NCI-H2196 (cell line): ENCODE results near the gene GNPTG.

Experiments
- DNase-seq: peaks from one replicate; lab custom pipeline; 2025; ENCODE audit not compliant: unreplicated experiment; lab: John Stamatoyannopoulos, UW

GNPTG gene

GRCh38 chr16:1367486-1368174, 15.9 kb downstream of the GNPTG start:
- DNase-seq: peak; percentile 62

GRCh38 chr16:1371054-1371978, 19.6 kb downstream of the GNPTG start:
- DNase-seq: no peak

- DNase-seq: no peak
Measured at GRCh38 chr16:1372292-1372950, 20.7 kb downstream of the GNPTG start.

- no peak for DNase-seq
Measured at GRCh38 chr16:1374418-1375297, 22.9 kb downstream of the GNPTG start.

- DNase-seq: no peak
Measured at GRCh38 chr16:1375298-1375640, 23.5 kb downstream of the GNPTG start.

- DNase-seq: no peak
Measured at GRCh38 chr16:1375741-1376410, 24.1 kb downstream of the GNPTG start.

GRCh38 chr16:1377406-1378010, 25.8 kb downstream of the GNPTG start:
- no peak for DNase-seq

- DNase-seq: no peak
Measured at GRCh38 chr16:1378087-1378803, 26.5 kb downstream of the GNPTG start.

- DNase-seq: peak; percentile 7
Measured at GRCh38 chr16:1378804-1379303, 27.1 kb downstream of the GNPTG start.

GRCh38 chr16:1379304-1380076, 27.8 kb downstream of the GNPTG start:
- peak; percentile 72 for DNase-seq

- no peak for DNase-seq
Measured at GRCh38 chr16:1380195-1380594, 28.5 kb downstream of the GNPTG start.

GRCh38 chr16:1381612-1382406, 30.1 kb downstream of the GNPTG start:
- no peak for DNase-seq

GRCh38 chr16:1383556-1383955, 31.8 kb downstream of the GNPTG start:
- no peak for DNase-seq

- DNase-seq: no peak
Measured at GRCh38 chr16:1385232-1385631, 33.5 kb downstream of the GNPTG start.

- DNase-seq: no peak
Measured at GRCh38 chr16:1387331-1387730, 35.6 kb downstream of the GNPTG start.

- no peak for DNase-seq
Measured at GRCh38 chr16:1389762-1390161, 38.0 kb downstream of the GNPTG start.

GRCh38 chr16:1390239-1390779, 38.6 kb downstream of the GNPTG start:
- DNase-seq: no peak
